ENCODE data around the gene ISG15. TPM values are rescaled to one million over a fixed set of nuclear protein-coding genes. Genes with fewer than 3 reads are reported as not detected.
"Not testable (repeated sequence)": the region's sequence is repeated elsewhere in the genome, so short reads cannot be mapped to it uniquely, and the experiment has no call there.

ISG15 gene
- total RNA-seq, 2 donors from 2014 or later, result 8.3 to 29.0 TPM

GRCh38 chr1:985126-985525, 28.2 kb upstream of the ISG15 start:
- Histone ChIP-seq H3K4me3 (no peak overlapping the region), H3K4me1 (peaks cover 3% of the 10 kb centered on the region), H3K27me3 (peaks cover 0 to 4% of the 10 kb centered on the region in 2 donors), H3K36me3 (replicated peaks in 1 of 2; ENCODE audit: insufficient read depth in 1 of 2, low read depth in 2 of 2) (no peaks in the 10 kb centered on the region), H3K9me3 (no peaks in the 10 kb centered on the region), H3K27ac (no peak overlapping the region)
- ATAC-seq (no peak), DNase-seq (no peak)
- intact Hi-C loops (cut with DNase I), result loop anchor here (10.0 kb wide), 1 partner anchor 310 kb away; no protein-coding TSS in a partner anchor
- TF ChIP-seq CTCF (IDR thresholded peaks at IDR 0.05), result no peak
- TF ChIP-seq POLR2A (IDR thresholded peaks at IDR 0.05), result no peak
- 63 to 68% methylated on average over 13 of the region's 13 CpGs for WGBS, 2 donors

- ATAC-seq; H3K27ac ChIP-seq; H3K4me1 ChIP-seq; H3K27me3 ChIP-seq; H3K4me3 ChIP-seq; DNase-seq; H3K9me3 ChIP-seq; H3K36me3 ChIP-seq (replicated peaks in 1 of 2; ENCODE audit: insufficient read depth in 1 of 2, low read depth in 2 of 2): not testable (repeated sequence)
- 85 to 88% methylated on average over 5 of the region's 5 CpGs for WGBS, 2 donors
- intact Hi-C loops (cut with DNase I), result loop anchor here (10.0 kb wide), 1 partner anchor 307 kb away; no protein-coding TSS in a partner anchor
Measured at GRCh38 chr1:988061-988460, 25.2 kb upstream of the ISG15 start.

GRCh38 chr1:991275-991674, 22.0 kb upstream of the ISG15 start:
- WGBS, 2 donors, result 91% methylated on average over 6 of the region's 6 CpGs
- H3K9me3 ChIP-seq; H3K4me3 ChIP-seq; H3K4me1 ChIP-seq; H3K27me3 ChIP-seq; DNase-seq; H3K36me3 ChIP-seq (replicated peaks in 1 of 2; ENCODE audit: insufficient read depth in 1 of 2, low read depth in 2 of 2); intact Hi-C loops (cut with DNase I); ATAC-seq; H3K27ac ChIP-seq: not testable (repeated sequence)

- Histone ChIP-seq H3K27me3 (no peaks in the 10 kb centered on the region), H3K4me1 (no peaks in the 10 kb centered on the region), H3K4me3 (no peak overlapping the region), H3K36me3 (replicated peaks in 1 of 2; ENCODE audit: insufficient read depth in 1 of 2, low read depth in 2 of 2) (no peaks in the 10 kb centered on the region), H3K9me3 (peaks cover 0 to 3% (median 0%) of the 10 kb centered on the region in 3 donors), H3K27ac (no peak overlapping the region)
- TF ChIP-seq POLR2A (IDR thresholded peaks at IDR 0.05) (no peak), CTCF (IDR thresholded peaks at IDR 0.05) (no peak)
- no peak for ATAC-seq
- WGBS, 2 donors, result 92 to 95% methylated on average over 10 of the region's 10 CpGs
- DNase-seq, result no peak
- intact Hi-C loops (cut with DNase I), result no loop called here
Measured at GRCh38 chr1:991895-992294, 21.4 kb upstream of the ISG15 start.

GRCh38 chr1:992362-992761, 20.9 kb upstream of the ISG15 start:
- DNase-seq, result no peak
- peaks cover 0 to 3% (median 0%) of the 10 kb centered on the region in 3 donors for H3K9me3 ChIP-seq
- no peaks in the 10 kb centered on the region for H3K4me1 ChIP-seq
- TF ChIP-seq CTCF (IDR thresholded peaks at IDR 0.05), result no peak
- no peak for TF ChIP-seq POLR2A (IDR thresholded peaks at IDR 0.05)
- no peaks in the 10 kb centered on the region for H3K27me3 ChIP-seq
- intact Hi-C loops (cut with DNase I), result no loop called here
- 84 to 86% methylated on average over 7 of the region's 7 CpGs for WGBS, 2 donors
- no peak overlapping the region for H3K4me3 ChIP-seq
- no peak overlapping the region for H3K27ac ChIP-seq
- no peak for ATAC-seq
- H3K36me3 ChIP-seq (replicated peaks in 1 of 2; ENCODE audit: insufficient read depth in 1 of 2, low read depth in 2 of 2), result no peaks in the 10 kb centered on the region

GRCh38 chr1:993379-993995, 19.8 kb upstream of the ISG15 start:
- Histone ChIP-seq H3K4me1 (peaks cover 8% of the 10 kb centered on the region), H3K27me3 (no peaks in the 10 kb centered on the region), H3K9me3 (peaks cover 0 to 3% (median 0%) of the 10 kb centered on the region in 3 donors), H3K27ac (no peak overlapping the region), H3K36me3 (replicated peaks in 1 of 2; ENCODE audit: insufficient read depth in 1 of 2, low read depth in 2 of 2) (no peaks in the 10 kb centered on the region), H3K4me3 (no peak overlapping the region)
- WGBS, 2 donors, result 57 to 85% methylated on average over 5 to 13 of the region's 15 CpGs
- DNase-seq (peak in 1 of 4 donors; percentile 11), ATAC-seq (no peak)
- TF ChIP-seq POLR2A (IDR thresholded peaks at IDR 0.05) (no peak), CTCF (IDR thresholded peaks at IDR 0.05) (no peak)
- intact Hi-C loops (cut with DNase I), result no loop called here

- H3K9me3 ChIP-seq; H3K27ac ChIP-seq; intact Hi-C loops (cut with DNase I); H3K36me3 ChIP-seq (replicated peaks in 1 of 2; ENCODE audit: insufficient read depth in 1 of 2, low read depth in 2 of 2); H3K4me3 ChIP-seq; H3K27me3 ChIP-seq; ATAC-seq; DNase-seq: not testable (repeated sequence)
- H3K4me1 ChIP-seq, result peaks cover 17% of the 10 kb centered on the region
- 66 to 83% methylated on average over 6 of the region's 6 CpGs for WGBS, 2 donors
Measured at GRCh38 chr1:994546-994945, 18.8 kb upstream of the ISG15 start.

All from body of pancreas (tissue), 4 donors.